ENCODE data around the gene WASF3. TPM values are rescaled to one million over a fixed set of nuclear protein-coding genes. Genes with fewer than 3 reads are reported as not detected.

Gene WASF3
- total RNA-seq, 1 experiment from 2014 or later: 3.4 TPM

- H3K36me3 ChIP-seq (ENCODE audit: control insufficient read depth in 1 of 2, insufficient read depth in 2 of 2, low read length in 2 of 2): no peaks in the 10 kb centered on the region
- peaks cover 3% of the 10 kb centered on the region; the same call in 1 of the 2 replicates for H3K27me3 ChIP-seq (ENCODE audit: insufficient read depth, low read length)
- no peaks in the 10 kb centered on the region for H3K79me2 ChIP-seq (ENCODE audit: insufficient read depth, low read length)
- H3K4me3 ChIP-seq (replicated peaks in 1 of 2; ENCODE audit: low read depth in 1 of 2, low read length in 2 of 2): no peak overlapping the region
- TF ChIP-seq CBX3 (IDR thresholded peaks at IDR 0.05; ENCODE audit: low read depth) (no peak), SP1 (IDR thresholded peaks at IDR 0.05; ENCODE audit: low read depth) (no peak), CEBPB (IDR thresholded peaks at IDR 0.05; ENCODE audit: low read depth) (no peak), EZH2phosphoT487 (IDR thresholded peaks at IDR 0.05; ENCODE audit: borderline replicate concordance) (no peak), POLR2A (IDR thresholded peaks at IDR 0.05; ENCODE audit: borderline replicate concordance, extremely low read depth, insufficient read depth, insufficient read length) (no peak), POLR2AphosphoS5 (IDR thresholded peaks at IDR 0.05; ENCODE audit: low read depth, low read length) (no peak), ZFX (IDR thresholded peaks at IDR 0.05) (no peak), MAX (IDR thresholded peaks at IDR 0.05) (no peak), REST (IDR thresholded peaks at IDR 0.05; ENCODE audit: low read depth) (no peak), SIN3A (IDR thresholded peaks at IDR 0.05; ENCODE audit: low read depth) (no peak), ZNF274 (IDR thresholded peaks at IDR 0.05; ENCODE audit: low read depth, low read length) (no peak)
- no peaks in the 10 kb centered on the region for H4K20me1 ChIP-seq (ENCODE audit: insufficient read depth)
- DNase-seq (ENCODE audit: low read depth, low spot score) (no peak), ATAC-seq (no peak)
- no TSS peak for BruUV-seq (replicated peaks)
- intact Hi-C loops (cut with micrococcal nuclease): no loop called here
- no peaks in the 10 kb centered on the region for H3K9me3 ChIP-seq (ENCODE audit: control insufficient read depth in 1 of 2, insufficient read depth in 1 of 2, low read depth in 1 of 2, low read length in 2 of 2)
- no peaks in the 10 kb centered on the region for H3K4me1 ChIP-seq (ENCODE audit: control insufficient read depth in 1 of 2, insufficient read depth in 2 of 2, low read length in 2 of 2)
- H2AFZ ChIP-seq (ENCODE audit: low read depth, low read length, poor library complexity, severe bottlenecking): no peak overlapping the region
- no peak overlapping the region for H3K4me2 ChIP-seq (ENCODE audit: low read length)
- H3K9ac ChIP-seq (ENCODE audit: low read length): no peak overlapping the region
- ChIA-PET POLR2A (no interaction called here), RAD21 (ENCODE audit: low non-redundant PET in 1 of 2, low total read pairs in 2 of 2, uncharacterized antibody in 2 of 2, unreplicated experiment in 2 of 2) (no interaction called here), CTCF (interaction anchor here (1.1 kb wide), 2 partner anchors 9 to 23 kb away, joined by 3 to 7 read pairs; no protein-coding TSS in a partner anchor)
- no peaks in the 10 kb centered on the region for H3K9me2 ChIP-seq (ENCODE audit: insufficient read depth)
- no peak overlapping the region for H3K27ac ChIP-seq (ENCODE audit: low read depth, low read length)
These were observed 57.2 kb downstream of the WASF3 start for GRCh38 chr13:26614721-26615120.
